HG03520 (cell line): ENCODE measurements around the gene HOXB1.
"Not testable (repeated sequence)": the region's sequence is repeated elsewhere in the genome, so short reads cannot be mapped to it uniquely, and the experiment has no call there.

ENCODE experiments used
- ATAC-seq: cut with Tn5 transposase; IDR thresholded peaks from one replicate; pipeline ENCODE4 v1.9.1; 2021; ENCODE audit warnings: mild to moderate bottlenecking, moderate library complexity; ENCODE audit not compliant: unreplicated experiment

The HOXB1 gene

GRCh38 chr17:48544349-48545021 lies 13.7 kb upstream of the HOXB1 start:
- no peak for ATAC-seq

GRCh38 chr17:48543854-48544348 lies 13.1 kb upstream of the HOXB1 start:
- no peak for ATAC-seq

- ATAC-seq: no peak
Observed at GRCh38 chr17:48543107-48543853, 12.5 kb upstream of the HOXB1 start.

- no peak for ATAC-seq
Observed at GRCh38 chr17:48542698-48543106, 11.9 kb upstream of the HOXB1 start.

- no peak for ATAC-seq
Observed at GRCh38 chr17:48542114-48542656, 11.4 kb upstream of the HOXB1 start.

- ATAC-seq: no peak
Observed at GRCh38 chr17:48541577-48542113, 10.8 kb upstream of the HOXB1 start.

GRCh38 chr17:48541036-48541576 lies 10.3 kb upstream of the HOXB1 start:
- no peak for ATAC-seq

- ATAC-seq: no peak
Observed at GRCh38 chr17:48540213-48540612, 9.4 kb upstream of the HOXB1 start.

- no peak for ATAC-seq
Observed at GRCh38 chr17:48539177-48539576, 8.4 kb upstream of the HOXB1 start.

GRCh38 chr17:48537316-48537715 lies 6.5 kb upstream of the HOXB1 start:
- ATAC-seq: no peak

GRCh38 chr17:48535793-48536559 lies 5.2 kb upstream of the HOXB1 start:
- ATAC-seq: not testable (repeated sequence)

GRCh38 chr17:48532261-48532660 lies 1.4 kb upstream of the HOXB1 start:
- ATAC-seq: no peak

GRCh38 chr17:48530208-48530886 lies 464 bp downstream of the HOXB1 start:
- no peak for ATAC-seq

GRCh38 chr17:48529683-48530009 lies 1.2 kb downstream of the HOXB1 start:
- no peak for ATAC-seq

- no peak for ATAC-seq
Observed at GRCh38 chr17:48528936-48529682, 1.7 kb downstream of the HOXB1 start.

- ATAC-seq: no peak
Observed at GRCh38 chr17:48528153-48528935, 2.5 kb downstream of the HOXB1 start.

- ATAC-seq: no peak
Observed at GRCh38 chr17:48527547-48527932, 3.3 kb downstream of the HOXB1 start.

GRCh38 chr17:48526608-48527546 lies 3.9 kb downstream of the HOXB1 start:
- no peak for ATAC-seq
